Gastrocnemius medialis (tissue), 4 donors: ENCODE results near the gene EN1. TPM values are rescaled to one million over a fixed set of nuclear protein-coding genes. Genes with fewer than 3 reads are reported as not detected.

Source experiments
- ATAC-seq, 2 donors: fragments of 150-250 bp; one replicate each; pipeline ENCODE4 v1.9.1; 2016
- DNase-seq, 2 donors: peaks; one replicate each; pipeline ENCODE4 v3.0.0-alpha.2; 2019
- H3K27ac ChIP-seq, 4 donors: fragments of 200-600 bp; sonication (generic); 1 replicate in 1 of 4; 2 replicates in 3 of 4; pipeline ENCODE4 v1.5.1; 2016 to 2018; ENCODE audit warnings: mild to moderate bottlenecking in 2 of 4, moderate library complexity in 1 of 4
- H3K27me3 ChIP-seq, 3 donors: fragments of 200-600 bp; sonication (generic) in 2 of 3; 1 replicate in 1 of 3; 2 replicates in 2 of 3; pipeline versions ENCODE4 v1.5.1 to v1.6.0; 2016 to 2019; ENCODE audit warnings: mild to moderate bottlenecking in 1 of 3, moderate library complexity in 1 of 3
- H3K36me3 ChIP-seq, 2 donors: fragments of 200-600 bp; sonication (generic) in 1 of 2; one replicate each; pipeline ENCODE4 v1.5.1; 2017 to 2018
- H3K4me1 ChIP-seq, 2 donors: fragments of 200-600 bp; sonication (generic) in 1 of 2; one replicate each; pipeline ENCODE4 v1.5.1; 2016 to 2017; ENCODE audit warnings: mild to moderate bottlenecking in 2 of 2
- H3K4me3 ChIP-seq, 4 donors: fragments of 200-600 bp; sonication (generic) in 3 of 4; 1 replicate in 1 of 4; 2 replicates in 3 of 4; pipeline ENCODE4 v1.5.1; 2016 to 2019; ENCODE audit warnings: mild to moderate bottlenecking in 2 of 4
- H3K9me3 ChIP-seq, 3 donors: fragments of 200-600 bp; sonication (generic) in 2 of 3; 1 replicate in 1 of 3; 2 replicates in 2 of 3; pipeline ENCODE4 v1.5.1; 2016 to 2019
- CTCF ChIP-seq, 5 experiments: fragments of 450-650 bp in 3 of 5; fragments of 200-600 bp in 2 of 5; sonication (generic) in 2 of 5; IDR thresholded peaks in 4 of 5; conservative IDR thresholded peaks in 1 of 5; 1 replicate in 4 of 5; 2 replicates in 1 of 5; pipeline ENCODE4 v1.5.1; 2016 to 2019; ENCODE audit warnings: antibody characterized with exemption in 5 of 5, mild to moderate bottlenecking in 3 of 5, moderate library complexity in 3 of 5
- POLR2A ChIP-seq, 2 donors: fragments of 450-650 bp; IDR thresholded peaks; one replicate each; pipeline ENCODE4 v1.6.1; 2017; ENCODE audit warnings: antibody characterized with exemption in 2 of 2, mild to moderate bottlenecking in 2 of 2, moderate library complexity in 2 of 2
- in situ Hi-C, 4 donors: fragments of 200-750 bp; cut with MboI; loops; one replicate each; pipeline versions ENCODE4 v1.15.0 to v1.8.0; 2017; ENCODE audit warnings: low sequenced_read_pairs in 4 of 4
- intact Hi-C: fragments of 100-400 bp; cut with DNase I; formaldehyde crosslinking; loops from one replicate; pipeline ENCODE4 v1.15.1; 2023; ENCODE audit warnings: low total_unique reads
- total RNA-seq, 4 donors: library from RNA; depleted of rRNA; stranded (reverse); fragments of >200 nt; gene quantifications; one replicate each; pipeline versions ENCODE4 v1.1.0 to v1.2.3, GENCODE V29; 2016

The EN1 gene
- total RNA-seq, 4 donors from 2014 or later: 3.9 to 11.0 (median 6.7) TPM

GRCh38 chr2:118841450-118841827 is 6.0 kb downstream of the EN1 start:
- intact Hi-C loops: loop anchor here (5.0 kb wide), 1 partner anchor 401 kb away; no protein-coding TSS in a partner anchor
- no peaks in the 10 kb centered on the region for H3K27me3 ChIP-seq
- in situ Hi-C loops: loop anchor here in 1 of 4 donors (10.0 kb wide), 1 partner anchor 527 kb away; no protein-coding TSS in a partner anchor
- peak overlapping the region; percentile 92 to 97 (median 96) for H3K27ac ChIP-seq
- no peak for ATAC-seq
- DNase-seq: no peak
- no peaks in the 10 kb centered on the region for H3K9me3 ChIP-seq
- H3K4me1 ChIP-seq: peaks cover 9 to 26% of the 10 kb centered on the region in 2 donors
- H3K36me3 ChIP-seq: no peaks in the 10 kb centered on the region
- peak overlapping the region; percentile 56 to 93 (median 80) for H3K4me3 ChIP-seq
- TF ChIP-seq CTCF (IDR thresholded peaks at IDR 0.05 in 4 of 5, conservative IDR thresholded peaks at IDR 0.05 in 1 of 5): no peak
- TF ChIP-seq POLR2A (IDR thresholded peaks at IDR 0.05): no peak

GRCh38 chr2:118838741-118839455 is 8.6 kb downstream of the EN1 start:
- no peak for ATAC-seq
- DNase-seq: peak in 1 of 2 donors; percentile 7
- no peak overlapping the region for H3K4me3 ChIP-seq
- peaks cover 5 to 31% of the 10 kb centered on the region in 2 donors for H3K4me1 ChIP-seq
- no peaks in the 10 kb centered on the region for H3K36me3 ChIP-seq
- H3K27me3 ChIP-seq: no peaks in the 10 kb centered on the region
- in situ Hi-C loops (no loop called here), intact Hi-C loops (loop anchor here (5.0 kb wide), 1 partner anchor 1703 kb away; no protein-coding TSS in a partner anchor)
- TF ChIP-seq CTCF (IDR thresholded peaks at IDR 0.05 in 4 of 5, conservative IDR thresholded peaks at IDR 0.05 in 1 of 5): no peak
- no peak for TF ChIP-seq POLR2A (IDR thresholded peaks at IDR 0.05)
- no peaks in the 10 kb centered on the region for H3K9me3 ChIP-seq
- H3K27ac ChIP-seq: peak overlapping the region in 1 of 4 donors; percentile 9

GRCh38 chr2:118837621-118838020 is 9.8 kb downstream of the EN1 start:
- intact Hi-C loops: loop anchor here (5.0 kb wide), 1 partner anchor 1705 kb away; no protein-coding TSS in a partner anchor
- DNase-seq: no peak
- ATAC-seq: no peak
- in situ Hi-C loops: no loop called here
- H3K27ac ChIP-seq: peak overlapping the region in 1 of 4 donors; percentile 96
- no peaks in the 10 kb centered on the region for H3K27me3 ChIP-seq
- peaks cover 0 to 30% of the 10 kb centered on the region in 2 donors for H3K4me1 ChIP-seq
- TF ChIP-seq CTCF (IDR thresholded peaks at IDR 0.05 in 4 of 5, conservative IDR thresholded peaks at IDR 0.05 in 1 of 5): no peak
- TF ChIP-seq POLR2A (IDR thresholded peaks at IDR 0.05): no peak
- no peaks in the 10 kb centered on the region for H3K9me3 ChIP-seq
- no peaks in the 10 kb centered on the region for H3K36me3 ChIP-seq
- no peak overlapping the region for H3K4me3 ChIP-seq

- H3K27ac ChIP-seq: peak overlapping the region in 3 of 4 donors; percentile 90 to 96 (median 93)
- H3K27me3 ChIP-seq: no peaks in the 10 kb centered on the region
- TF ChIP-seq CTCF (IDR thresholded peaks at IDR 0.05 in 4 of 5, conservative IDR thresholded peaks at IDR 0.05 in 1 of 5) (no peak), POLR2A (IDR thresholded peaks at IDR 0.05) (no peak)
- no peaks in the 10 kb centered on the region for H3K9me3 ChIP-seq
- intact Hi-C loops (loop anchor here (5.0 kb wide), 1 partner anchor 1705 kb away; no protein-coding TSS in a partner anchor), in situ Hi-C loops (no loop called here)
- H3K36me3 ChIP-seq: no peaks in the 10 kb centered on the region
- H3K4me3 ChIP-seq: no peak overlapping the region
- DNase-seq: no peak
- peaks cover 0 to 30% of the 10 kb centered on the region in 2 donors for H3K4me1 ChIP-seq
- ATAC-seq: no peak
These were observed 10.4 kb downstream of the EN1 start for GRCh38 chr2:118837067-118837466.
